SK-N-SH (cell line): ENCODE data around the gene CNIH3. TPM values are rescaled to one million over a fixed set of nuclear protein-coding genes. Genes with fewer than 3 reads are reported as not detected.

Source experiments
- CHD2 ChIP-seq: fragments of 150-350 bp; IDR thresholded peaks from 2 replicates; pipeline ENCODE4 v1.6.1; 2018; ENCODE audit warnings: low read length; ENCODE audit not compliant: partially characterized antibody
- CTCF ChIP-seq: fragments of 200-600 bp; sonication (generic); IDR thresholded peaks from 2 replicates; pipeline ENCODE4 v1.6.1; 2017; ENCODE audit warnings: antibody characterized with exemption, mild to moderate bottlenecking, moderate library complexity
- ELF1 ChIP-seq: IDR thresholded peaks from 2 replicates; pipeline ENCODE4 v1.4.0; 2012
- EP300 ChIP-seq, 2 experiments: IDR thresholded peaks; 2 replicates each; pipeline versions ENCODE4 v1.4.0 to v1.6.1; 2012; ENCODE audit warnings: borderline replicate concordance in 1 of 2, low read depth in 1 of 2, low read length in 1 of 2
- EZH2phosphoT487 ChIP-seq: fragments of 200-600 bp; sonication (generic); IDR thresholded peaks from 2 replicates; pipeline ENCODE4 v1.6.1; 2017; ENCODE audit warnings: low read depth, mixed run types, mild to moderate bottlenecking, antibody characterized with exemption, moderate library complexity, borderline replicate concordance
- FOXJ3 ChIP-seq: sonication (generic); formaldehyde crosslinking; IDR thresholded peaks from 2 replicates; pipeline ENCODE4 v1.5.1; 2020; ENCODE audit warnings: mild to moderate bottlenecking, missing genetic modification reagents
- FOXM1 ChIP-seq: IDR thresholded peaks from 2 replicates; pipeline ENCODE4 v1.4.0; 2012; ENCODE audit warnings: low read depth, mild to moderate bottlenecking
- MEF2A ChIP-seq: IDR thresholded peaks from 2 replicates; pipeline ENCODE4 v1.4.0; 2012; ENCODE audit warnings: low read depth, borderline replicate concordance
- MXI1 ChIP-seq: IDR thresholded peaks from 2 replicates; pipeline ENCODE4 v1.6.1; 2012; ENCODE audit warnings: mild to moderate bottlenecking, low read depth, low read length, improper control_type of control experiment
- NFIC ChIP-seq: IDR thresholded peaks from 2 replicates; pipeline ENCODE4 v1.4.0; 2012; ENCODE audit warnings: borderline replicate concordance
- NRF1 ChIP-seq: IDR thresholded peaks from 2 replicates; pipeline ENCODE4 v1.6.1; 2012; ENCODE audit warnings: low read depth, mild to moderate bottlenecking, low read length
- PBX3 ChIP-seq: IDR thresholded peaks from 2 replicates; pipeline ENCODE4; 2012
- RAD21 ChIP-seq: IDR thresholded peaks from 2 replicates; pipeline ENCODE4 v1.6.1; 2012; ENCODE audit warnings: mild to moderate bottlenecking, low read length
- REST ChIP-seq: IDR thresholded peaks from 2 replicates; pipeline ENCODE4 v1.6.1; 2012; ENCODE audit warnings: mild to moderate bottlenecking, low read depth, low read length, moderate library complexity
- RFX5 ChIP-seq: IDR thresholded peaks from 2 replicates; pipeline ENCODE4 v1.6.1; 2012; ENCODE audit warnings: mild to moderate bottlenecking, improper control_type of control experiment, low read length
- SIN3A ChIP-seq: IDR thresholded peaks from 2 replicates; pipeline ENCODE4 v1.6.1; 2012; ENCODE audit warnings: low read depth, mild to moderate bottlenecking, low read length, moderate library complexity, borderline replicate concordance
- ZBTB33 ChIP-seq: IDR thresholded peaks from 2 replicates; pipeline ENCODE4 v1.4.0; 2012; ENCODE audit warnings: low read depth, borderline replicate concordance
- polyA plus RNA-seq, 3 experiments: library from polyadenylated mRNA; depleted of rRNA; stranded (reverse); fragments of >200 nt; gene quantifications; 2 replicates each; pipeline ENCODE4 v1.2.3, GENCODE V29; 2012

The CNIH3 gene
- polyA plus RNA-seq, 1 of the 3 experiments (the other 2 are of a cell fraction): 18.8 TPM

GRCh38 chr1:224668984-224669383, 52.9 kb downstream of the CNIH3 start (continued):
- TF ChIP-seq REST: no peak
- peak; percentile 70 for TF ChIP-seq CHD2
- TF ChIP-seq FOXM1: no peak
- TF ChIP-seq EP300 (IDR thresholded peaks at IDR 0.05; ENCODE audit: borderline replicate concordance in 1 of 2, low read depth in 1 of 2, low read length in 1 of 2): peak in 1 of 2 experiments; percentile 76; a peak in 1 of 4 replicates
- TF ChIP-seq NFIC: no peak
- TF ChIP-seq MEF2A: no peak
- TF ChIP-seq RAD21: no peak
- no peak for TF ChIP-seq EZH2phosphoT487
- TF ChIP-seq ZBTB33: no peak
- TF ChIP-seq SIN3A: no peak
- no peak for TF ChIP-seq MXI1
- peak; percentile 47; the same call in 1 of the 2 replicates for TF ChIP-seq FOXJ3 (CRISPR knock-in tag)
- no peak for TF ChIP-seq RFX5
- TF ChIP-seq ELF1: no peak
- TF ChIP-seq NRF1: no peak
- no peak for TF ChIP-seq CTCF
- TF ChIP-seq PBX3: no peak
